Activated CD4-positive, alpha-beta T cell treated with anti-CD3 and anti-CD28 coated beads for 1 hour (primary cell): ENCODE measurements around the gene CRTAC1.

Source experiments
- DNase-seq: peaks from one replicate; pipeline ENCODE4 v3.0.0-alpha.2; 2020

CRTAC1 gene

DNA sequence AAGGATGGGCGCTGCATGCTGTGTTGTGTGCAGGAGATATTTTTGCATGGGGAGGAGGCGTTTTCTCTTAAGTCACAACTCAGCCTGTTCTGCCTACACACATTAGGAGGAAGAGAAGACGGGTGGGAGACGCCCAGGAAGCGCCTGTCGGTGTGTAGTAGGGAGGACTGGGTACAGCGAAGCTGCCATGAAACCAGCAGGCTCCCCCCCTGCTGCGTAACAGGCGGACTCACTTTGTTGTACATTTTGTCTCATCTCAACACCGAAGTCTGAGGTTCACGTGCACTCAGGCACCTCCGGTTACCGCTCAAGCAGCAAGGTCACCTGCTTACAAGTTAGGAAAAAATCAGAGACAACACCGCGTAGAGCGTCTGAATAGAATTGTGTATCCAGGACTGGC lies 56.3 kb downstream of the CRTAC1 start:
- no peak for DNase-seq

DNA sequence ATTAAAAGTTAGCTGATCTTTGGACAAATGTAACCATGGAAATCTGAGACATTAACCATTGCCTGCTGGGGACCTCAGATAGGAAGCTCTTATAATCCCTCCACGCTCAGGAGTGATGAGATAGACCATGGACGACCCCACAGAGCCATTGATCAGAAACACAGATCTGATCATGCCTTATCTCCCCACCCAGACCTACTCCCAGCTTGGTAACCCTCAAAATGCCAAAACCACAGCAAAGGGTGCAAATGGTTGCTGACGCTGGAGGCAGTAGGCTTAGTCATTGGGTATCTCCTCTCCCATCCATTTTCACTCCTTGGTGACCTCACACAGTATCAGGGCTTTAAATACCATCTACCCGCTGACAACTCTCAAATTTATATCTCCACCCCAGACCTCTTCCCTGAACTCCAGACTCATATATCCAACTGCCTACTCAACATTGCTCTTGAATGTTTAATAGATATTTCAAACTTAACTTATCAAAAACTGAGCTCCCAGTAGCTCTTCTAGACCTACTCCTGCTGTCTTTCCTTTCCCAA lies 60.8 kb downstream of the CRTAC1 start:
- no peak for DNase-seq

DNA sequence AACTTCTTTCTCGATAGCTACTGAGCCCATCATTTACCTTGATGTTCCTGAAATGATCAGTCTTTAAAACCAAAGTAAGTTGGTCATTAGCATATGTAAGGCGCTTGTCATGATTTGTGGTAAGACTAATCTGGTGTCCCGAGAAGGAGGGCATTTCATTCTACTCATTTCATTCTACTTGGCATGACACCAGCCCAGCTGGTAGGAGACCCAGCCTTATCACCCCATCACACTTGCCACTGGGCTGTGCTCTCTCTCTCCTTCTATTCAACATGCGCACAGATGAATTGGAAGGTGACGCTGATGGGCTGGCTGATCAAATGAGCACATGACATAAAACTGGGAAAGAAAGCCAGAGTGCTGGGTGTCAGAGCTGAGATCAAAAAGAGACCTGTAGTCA lies 65.7 kb downstream of the CRTAC1 start:
- no peak for DNase-seq

DNA sequence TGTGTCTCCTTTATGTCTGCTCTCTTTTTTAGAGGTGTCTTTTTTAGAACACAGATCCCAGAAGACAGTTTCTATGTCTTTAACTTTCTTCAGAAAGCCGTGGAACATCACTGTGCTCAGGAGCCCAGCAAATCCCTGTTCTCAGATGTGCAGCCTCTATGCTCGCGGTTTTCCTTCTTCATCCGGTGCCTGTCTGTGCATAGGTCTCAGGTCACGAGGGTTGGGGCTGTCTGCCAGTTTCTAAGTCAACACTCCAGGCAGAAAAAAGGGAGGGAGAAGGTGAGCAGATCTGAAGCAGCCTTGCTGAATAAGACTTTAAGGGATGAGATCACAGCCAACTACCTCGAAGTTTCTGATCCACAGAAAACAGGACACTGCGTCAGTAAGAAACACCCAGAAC lies 68.5 kb downstream of the CRTAC1 start:
- DNase-seq, result no peak

DNA sequence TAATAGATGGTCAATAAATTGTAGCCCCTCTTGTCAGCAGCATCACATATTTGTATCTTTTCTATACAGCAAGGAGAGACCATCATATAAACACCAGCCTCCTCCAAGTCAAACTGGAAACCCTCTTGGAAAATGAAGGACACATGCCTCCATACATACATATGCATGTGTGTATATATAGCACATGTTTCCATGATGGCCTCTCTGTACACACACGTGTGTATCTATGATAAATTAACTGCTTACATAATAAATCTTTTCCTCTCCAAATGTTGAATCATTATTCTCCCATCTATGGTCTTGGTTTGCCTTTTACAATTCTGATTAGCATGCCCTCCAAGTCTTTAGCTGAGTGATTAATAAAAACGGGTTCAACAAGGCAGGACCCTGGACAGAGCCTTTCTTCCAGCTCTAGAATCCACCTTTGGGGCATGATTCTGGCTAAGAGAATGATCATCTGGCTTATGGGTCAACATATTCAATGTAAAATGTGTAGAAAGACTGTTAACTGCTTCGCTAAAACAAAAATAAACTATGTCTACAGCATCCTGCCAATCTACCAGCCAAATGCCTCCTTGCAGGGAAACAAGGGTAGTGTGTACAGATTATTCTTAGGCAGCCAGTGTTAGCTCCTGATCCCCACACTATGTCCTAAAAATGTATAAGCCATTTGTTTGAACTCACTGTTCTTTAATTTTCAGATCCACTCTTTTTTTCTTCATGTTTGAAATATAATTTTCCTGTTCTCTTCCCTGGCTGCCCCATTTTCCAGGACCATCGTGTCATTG lies 70.0 kb downstream of the CRTAC1 start:
- DNase-seq, result no peak

DNA sequence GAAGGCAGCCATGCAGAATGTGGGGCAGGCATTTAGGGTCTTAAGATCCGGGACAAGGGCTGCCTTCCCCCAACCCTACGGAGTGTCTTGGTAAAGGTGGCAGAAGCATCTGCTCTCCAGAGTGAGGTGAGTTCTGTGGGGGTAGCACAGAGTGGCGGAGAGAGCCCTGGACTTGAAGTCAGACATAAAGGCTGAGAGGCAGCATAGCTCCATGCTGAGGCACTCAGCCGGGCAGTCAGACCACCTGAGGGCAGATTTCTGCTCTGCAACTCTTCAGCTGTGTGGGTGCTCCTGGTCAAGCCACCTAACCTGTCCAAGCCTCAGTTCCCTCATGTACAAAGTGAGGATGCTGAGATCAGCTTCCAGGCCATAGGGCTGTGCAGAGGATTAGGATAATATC lies 81.0 kb downstream of the CRTAC1 start:
- no peak for DNase-seq

DNA sequence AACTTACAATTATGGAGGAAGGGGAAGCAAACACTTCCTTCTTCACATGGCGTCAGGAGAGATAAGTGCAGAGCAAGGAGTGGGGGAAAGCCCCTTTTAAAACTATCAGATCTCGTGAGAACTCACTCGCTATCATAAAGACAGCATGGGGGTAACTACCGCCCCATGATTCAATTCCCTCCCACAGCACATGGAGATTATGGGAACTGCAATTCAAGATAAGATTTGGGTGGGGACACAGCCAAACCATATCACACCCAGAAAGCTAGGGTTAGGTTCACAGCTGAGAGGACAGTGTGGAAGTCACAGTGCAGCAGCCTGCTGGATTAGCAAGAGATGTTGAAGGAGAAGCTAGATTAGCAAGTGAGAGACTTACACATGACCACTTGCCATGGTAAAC lies 81.6 kb downstream of the CRTAC1 start:
- no peak for DNase-seq

DNA sequence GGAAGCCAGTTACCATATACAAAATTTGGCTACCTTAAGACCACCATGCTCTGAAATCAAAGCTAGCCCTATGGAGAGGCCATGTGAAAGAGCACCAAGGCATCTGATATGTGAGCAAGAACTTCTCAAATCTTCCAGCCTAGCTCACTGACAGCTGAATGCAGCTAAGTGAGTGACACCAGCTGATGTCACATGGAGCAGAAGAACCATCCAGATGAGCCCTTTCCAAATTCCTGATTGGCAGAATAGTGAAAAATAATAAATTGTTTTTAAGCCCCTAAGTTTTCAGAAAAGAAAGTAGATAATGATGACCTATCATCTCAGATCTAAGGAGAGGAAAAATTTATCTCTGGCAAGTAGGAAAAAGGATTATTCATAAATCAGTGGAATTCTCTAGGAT lies 85.6 kb downstream of the CRTAC1 start:
- no peak for DNase-seq

DNA sequence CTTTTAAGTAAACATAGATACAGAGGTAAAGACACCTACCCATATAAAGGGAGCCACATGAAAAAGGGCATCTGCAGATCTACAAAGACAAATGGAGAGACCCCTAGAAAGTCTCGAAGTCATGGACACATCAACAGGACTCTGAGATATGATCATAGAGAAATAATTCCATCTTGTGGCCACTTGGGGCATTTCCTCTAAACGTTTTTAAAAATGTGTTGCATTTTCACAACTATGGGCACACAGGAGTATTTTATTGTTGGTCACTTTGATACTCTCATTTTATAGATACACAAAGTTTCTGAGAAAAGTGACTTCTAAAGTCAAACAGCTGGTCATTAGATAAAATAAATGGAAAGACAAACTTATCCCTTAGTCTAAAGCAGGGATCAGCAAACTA lies 87.1 kb downstream of the CRTAC1 start:
- DNase-seq, result no peak

DNA sequence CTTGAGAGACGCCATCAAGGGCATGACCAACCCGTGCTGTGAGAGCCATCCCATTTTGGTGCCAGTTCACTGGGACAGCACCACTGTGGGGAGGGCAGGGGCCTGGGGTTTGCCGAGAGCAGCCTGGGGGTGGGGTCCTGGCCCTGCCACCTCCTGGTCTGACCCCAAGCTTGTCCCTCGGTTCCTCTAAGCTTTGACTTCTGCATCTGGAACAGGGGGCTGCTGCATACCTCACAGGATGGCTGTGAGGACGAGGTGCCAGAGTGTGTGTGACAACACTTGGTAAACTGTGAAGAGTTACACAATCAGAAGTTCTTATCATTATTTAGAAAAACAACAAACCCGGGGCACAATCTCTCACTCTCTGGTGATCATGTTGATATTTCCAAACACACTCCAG lies 89.9 kb downstream of the CRTAC1 start:
- no peak for DNase-seq

DNA sequence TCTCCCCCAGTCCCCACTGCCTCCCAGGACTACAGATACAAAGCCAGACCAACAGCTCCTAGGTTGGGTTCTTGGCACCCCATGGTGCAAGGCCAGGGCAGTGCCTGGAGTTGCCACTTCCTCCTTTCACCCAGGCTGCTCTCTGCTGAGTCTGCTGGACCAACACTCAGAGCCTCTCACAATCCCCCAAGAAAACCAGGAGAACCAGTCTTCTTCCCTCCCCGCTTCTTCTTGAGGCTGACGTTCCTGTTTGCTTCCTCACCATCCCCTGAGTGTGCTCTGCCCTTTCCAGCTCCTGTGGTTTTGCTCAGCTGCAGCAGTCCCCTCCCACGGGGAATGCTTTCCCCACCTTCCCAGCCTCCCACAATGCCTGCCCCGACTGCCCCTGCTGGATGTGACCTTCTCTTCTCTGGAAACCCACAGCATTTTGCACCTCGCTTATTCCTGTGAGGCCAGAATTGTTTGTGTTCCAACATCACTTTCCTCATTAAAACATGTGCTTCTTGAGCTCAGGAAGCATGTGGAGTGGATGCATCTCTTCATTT lies 90.9 kb downstream of the CRTAC1 start:
- DNase-seq, result no peak

DNA sequence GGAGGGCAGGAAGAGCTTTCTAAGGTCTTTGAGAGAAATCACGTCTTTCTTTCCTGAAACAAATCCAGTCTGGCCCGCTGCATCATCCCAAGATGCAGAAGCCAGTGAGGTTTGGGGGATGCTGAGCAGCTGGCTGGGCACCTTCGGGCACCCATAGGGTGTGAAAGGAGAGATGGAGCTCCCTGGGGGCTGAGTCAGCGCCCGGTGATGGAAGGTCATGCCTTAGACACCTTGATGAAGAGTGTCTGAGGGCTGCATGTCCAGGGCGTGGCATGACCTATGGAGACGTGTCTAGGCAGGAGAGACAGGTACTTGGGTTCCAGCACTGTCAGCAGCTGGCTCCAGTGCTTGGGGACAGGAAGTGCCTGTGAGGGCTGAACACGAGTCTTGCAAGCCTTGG lies 92.5 kb downstream of the CRTAC1 start:
- DNase-seq, result no peak

DNA sequence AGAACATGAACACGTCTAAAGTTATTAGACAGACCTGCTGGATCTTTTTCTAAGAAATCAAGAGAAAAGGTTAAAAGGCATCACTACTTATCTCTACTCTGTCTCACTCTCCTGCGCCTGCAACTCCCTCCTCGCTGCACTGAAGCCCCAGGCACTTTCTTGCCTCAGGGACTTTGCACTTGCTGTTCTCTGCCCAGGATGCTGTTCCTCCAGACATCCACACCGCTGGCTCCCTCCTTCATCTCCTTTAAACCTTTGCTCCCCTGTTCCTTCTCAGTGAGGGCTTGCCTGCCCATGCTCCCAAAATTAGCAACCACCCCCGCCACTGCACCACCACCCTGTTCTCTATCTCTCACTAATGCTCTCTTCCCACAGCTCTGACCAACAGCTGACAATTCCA lies 93.4 kb downstream of the CRTAC1 start:
- no peak for DNase-seq

DNA sequence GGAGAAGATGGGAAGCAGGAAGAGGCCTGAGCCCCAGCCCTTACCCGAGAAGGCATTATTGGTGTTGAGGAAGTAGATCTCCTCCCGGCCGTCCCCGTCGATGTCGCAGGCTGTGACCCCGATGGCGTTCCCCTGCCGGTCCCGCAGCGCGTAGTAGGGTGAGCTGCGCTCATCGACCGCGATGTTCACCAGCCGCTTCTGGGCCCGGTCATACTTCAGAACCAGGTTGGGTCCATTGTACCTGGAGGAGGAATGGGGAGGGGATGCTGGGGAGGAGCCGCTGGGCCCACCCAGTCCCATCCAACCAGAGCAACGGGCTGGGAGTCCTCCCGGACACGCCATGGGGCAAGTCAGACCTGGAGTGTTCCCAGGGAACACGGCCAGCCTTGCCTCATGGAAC lies 94.3 kb downstream of the CRTAC1 start:
- no peak for DNase-seq

DNA sequence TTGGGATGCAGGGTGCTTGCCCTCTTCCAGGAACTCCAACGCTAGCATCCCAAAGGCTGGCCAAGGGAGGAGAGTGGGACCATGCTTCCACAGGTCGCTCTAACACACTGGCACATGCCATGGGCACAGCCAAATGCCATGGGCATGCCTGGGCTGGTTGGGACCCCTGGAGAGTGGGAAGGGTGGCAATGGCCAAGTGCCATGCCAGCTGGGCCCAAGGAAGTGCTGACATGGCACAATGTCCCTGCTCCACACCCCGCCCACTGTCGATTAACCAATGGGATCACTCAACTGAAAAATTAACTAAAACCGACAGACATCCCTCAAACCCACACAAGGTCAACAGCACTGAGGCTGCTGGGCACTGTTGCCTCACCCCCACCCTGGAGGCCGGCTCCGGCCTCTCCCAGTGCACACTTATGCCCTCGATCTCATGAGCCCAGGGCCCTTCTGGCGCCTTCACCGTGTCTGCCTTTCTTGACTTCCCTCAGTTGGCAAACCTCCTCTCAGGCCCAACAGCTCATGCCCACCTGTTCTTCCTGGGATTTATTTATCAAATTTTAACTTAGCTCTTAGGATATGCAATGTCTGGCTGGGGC lies 97.4 kb downstream of the CRTAC1 start:
- DNase-seq, result no peak

DNA sequence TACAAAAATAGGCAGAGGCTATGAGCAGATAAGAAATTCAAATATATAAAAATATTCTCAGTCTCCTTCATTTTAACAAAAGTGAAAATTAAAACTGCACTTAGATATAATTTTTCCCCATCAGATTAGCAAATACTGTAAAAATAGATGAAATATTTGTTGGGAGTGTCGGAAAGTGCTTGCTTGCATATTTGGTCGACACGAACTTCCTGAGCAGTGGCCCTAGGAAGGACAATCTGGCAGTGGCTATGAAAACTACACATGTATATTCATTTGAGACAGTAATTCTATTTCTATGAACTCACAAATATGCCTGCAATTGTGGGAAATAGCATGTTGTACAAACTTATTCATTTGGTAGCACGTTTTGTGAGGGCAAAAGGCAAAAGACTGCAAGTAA lies 99.4 kb downstream of the CRTAC1 start:
- no peak for DNase-seq

DNA sequence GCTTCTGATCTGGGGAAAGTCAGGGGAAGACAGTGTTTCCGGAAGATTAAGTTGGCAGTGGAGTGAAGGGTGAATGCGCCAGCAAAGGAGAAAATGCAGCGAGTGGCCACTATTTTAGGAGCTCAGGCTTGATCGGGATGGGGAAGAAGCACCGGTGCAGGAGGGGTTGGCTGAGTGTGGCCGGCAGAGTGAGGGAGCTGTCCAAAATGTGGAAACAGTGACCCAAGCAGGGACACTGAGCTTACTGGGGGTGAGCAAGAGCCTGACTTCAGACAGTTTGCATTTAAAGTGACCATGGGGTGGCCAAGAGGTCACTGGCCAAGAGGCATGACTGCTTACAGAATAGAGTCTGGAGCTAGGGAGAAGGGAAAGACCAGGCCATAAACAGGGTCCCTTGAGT lies 101.5 kb downstream of the CRTAC1 start:
- DNase-seq, result no peak

DNA sequence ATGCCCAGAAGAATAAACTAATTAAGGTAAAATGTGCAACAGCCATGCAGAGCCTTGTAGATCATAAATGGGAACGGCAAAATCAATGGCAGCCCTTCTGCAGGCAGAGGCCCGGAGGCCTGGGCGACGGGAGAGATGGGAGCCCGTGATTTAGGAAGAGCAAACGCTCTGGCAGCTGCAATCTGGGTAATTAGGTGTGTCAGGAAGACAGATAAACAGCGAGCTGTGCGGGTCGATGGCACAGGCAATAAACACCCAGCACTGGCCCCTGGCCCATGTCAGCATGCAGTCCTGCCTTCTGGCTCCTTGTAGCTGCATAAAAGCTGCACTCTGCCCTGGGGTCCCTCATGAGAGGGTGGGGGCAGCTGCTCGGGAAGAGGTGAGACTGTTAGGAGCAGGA lies 102.8 kb downstream of the CRTAC1 start:
- DNase-seq, result no peak

DNA sequence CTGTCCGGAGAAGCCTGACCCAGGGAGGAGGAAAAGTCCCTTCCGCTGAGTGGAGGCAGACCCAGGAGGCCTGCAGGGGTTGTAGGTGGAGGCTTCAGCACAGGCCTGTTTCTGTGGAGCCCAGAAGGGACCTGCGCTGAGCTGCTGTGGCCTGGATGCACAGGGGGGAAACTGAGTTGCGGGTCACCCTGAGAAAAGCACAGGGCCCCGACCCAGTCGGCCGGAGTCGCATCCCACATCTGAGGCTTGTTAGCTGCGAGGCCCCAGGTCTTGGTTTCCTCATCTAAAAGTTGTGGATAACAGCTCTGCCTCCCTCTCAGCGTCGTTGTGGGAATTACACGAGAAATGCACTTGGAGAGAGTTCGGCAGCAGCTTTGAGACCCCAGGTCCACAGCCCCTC lies 104.4 kb downstream of the CRTAC1 start:
- DNase-seq, result no peak

DNA sequence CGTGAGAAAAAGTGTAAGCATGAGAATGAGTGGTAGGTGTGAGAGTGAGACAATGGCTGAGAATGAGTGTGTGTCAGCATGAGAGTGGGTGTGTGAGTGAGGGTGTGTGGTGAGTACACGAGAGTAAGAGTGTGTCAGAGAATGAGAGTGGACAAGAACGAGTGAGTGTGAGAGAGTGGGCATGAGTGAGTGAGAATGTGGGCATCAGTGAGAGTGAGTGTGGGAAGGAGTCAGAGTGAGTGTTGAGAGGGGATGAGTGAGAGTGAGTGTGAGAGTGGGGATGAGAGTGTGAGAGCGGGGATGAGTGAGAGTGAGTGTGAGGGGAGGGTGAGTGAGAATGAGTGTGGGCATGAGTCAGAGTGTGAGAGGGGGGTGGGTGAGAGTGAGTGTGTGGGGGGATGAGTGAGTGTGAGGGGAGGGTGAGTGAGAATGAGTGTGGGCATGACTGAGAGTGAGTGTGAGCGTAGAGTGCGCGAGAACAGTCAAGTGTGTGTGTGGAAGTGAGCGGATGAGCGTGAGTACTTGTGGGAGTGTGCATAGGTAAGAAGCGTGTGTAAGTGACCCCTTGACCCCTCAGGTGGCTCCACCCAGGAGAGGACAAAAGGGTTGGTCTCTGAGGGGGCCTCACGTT lies 105.0 kb downstream of the CRTAC1 start:
- no peak for DNase-seq

DNA sequence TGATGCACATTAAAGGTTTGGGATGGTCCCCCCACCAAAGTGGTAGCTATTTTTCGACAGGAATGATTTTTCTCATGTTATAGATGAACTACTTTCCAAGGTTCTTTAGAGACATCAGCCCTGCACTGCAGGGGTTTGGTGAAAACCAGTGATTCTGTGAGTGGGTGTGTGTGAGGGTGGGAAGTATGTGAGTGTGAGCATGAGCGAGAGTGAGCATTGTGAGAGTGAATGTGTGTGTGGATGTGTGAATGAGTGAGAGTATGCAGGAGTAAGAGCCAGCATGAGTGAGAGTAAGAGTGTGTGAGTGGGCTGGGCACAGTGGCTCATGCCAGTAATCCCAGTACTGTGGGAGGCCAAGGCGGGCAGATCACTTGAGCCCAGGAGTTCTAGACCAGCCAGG lies 105.7 kb downstream of the CRTAC1 start:
- no peak for DNase-seq

DNA sequence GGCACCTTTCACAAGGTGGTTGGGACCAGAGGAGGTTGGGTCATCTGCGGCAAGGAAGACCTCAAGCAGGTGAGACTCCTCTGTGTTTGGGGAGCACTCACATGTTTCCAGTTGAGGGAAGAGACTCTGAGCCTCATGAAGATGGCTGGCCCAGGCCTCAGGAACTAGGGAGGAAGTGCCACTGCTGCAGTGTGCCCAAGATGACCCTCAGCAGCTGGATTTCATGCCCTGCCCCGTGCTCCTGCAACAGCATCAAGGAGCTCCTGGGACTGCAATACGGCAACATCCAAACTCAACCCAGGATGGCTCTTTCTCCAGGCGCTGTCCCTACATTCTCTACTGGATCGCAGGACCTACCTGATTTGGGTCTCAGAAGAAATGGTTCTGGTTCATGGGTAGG lies 106.9 kb downstream of the CRTAC1 start:
- DNase-seq, result no peak

DNA sequence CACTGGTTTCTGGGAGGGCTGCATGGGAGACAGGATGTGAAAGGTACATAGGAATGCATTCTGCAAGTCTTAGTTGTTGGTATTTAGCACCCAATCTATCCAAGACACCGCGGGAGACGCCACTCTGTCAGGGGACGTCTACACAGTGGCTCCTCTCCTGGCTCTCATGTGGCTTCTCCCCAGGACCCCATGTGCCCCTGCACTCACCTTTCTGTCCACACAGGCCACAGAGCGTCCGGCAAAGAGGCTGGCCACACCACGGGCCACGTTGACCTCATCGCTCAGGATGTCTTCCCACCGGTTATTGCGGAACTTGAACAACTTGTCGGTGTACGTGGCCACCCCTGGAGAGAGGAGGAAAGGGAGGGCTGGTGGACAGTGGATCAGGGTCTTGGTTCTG lies 107.4 kb downstream of the CRTAC1 start:
- no peak for DNase-seq
